ENCODE measurements around the gene COL6A1. TPM values are rescaled to one million over a fixed set of nuclear protein-coding genes. Genes with fewer than 3 reads are reported as not detected.

Gene COL6A1
- total RNA-seq, 2 donors from 2014 or later = 39.8 to 131 TPM

GRCh38 chr21:45994086-45994661 lies 12.6 kb downstream of the COL6A1 start:
- no peaks in the 10 kb centered on the region for H3K4me1 ChIP-seq
- DNase-seq = peak; percentile 14
- no peaks in the 10 kb centered on the region for H3K9me3 ChIP-seq
- no peaks in the 10 kb centered on the region for H3K27me3 ChIP-seq
- no peak overlapping the region for H3K27ac ChIP-seq
- no peak overlapping the region for H3K9ac ChIP-seq (ENCODE audit: low read depth in 2 of 2, low read length in 2 of 2)
- H3K36me3 ChIP-seq = no peaks in the 10 kb centered on the region
- intact Hi-C loops (cut with DNase I) = no loop called here
- TF ChIP-seq CTCF (IDR thresholded peaks at IDR 0.05) = no peak
- no peak overlapping the region for H3K4me3 ChIP-seq

- no peak for TF ChIP-seq CTCF (IDR thresholded peaks at IDR 0.05)
- Histone ChIP-seq H3K4me3 (no peak overlapping the region), H3K9me3 (no peaks in the 10 kb centered on the region), H3K36me3 (no peaks in the 10 kb centered on the region), H3K27me3 (no peaks in the 10 kb centered on the region), H3K4me1 (no peaks in the 10 kb centered on the region), H3K27ac (no peak overlapping the region), H3K9ac (ENCODE audit: low read depth in 2 of 2, low read length in 2 of 2) (no peak overlapping the region)
- intact Hi-C loops (cut with DNase I) = no loop called here
- DNase-seq = peak; percentile 14
Observed at GRCh38 chr21:45994759-45995685, 13.5 kb downstream of the COL6A1 start.

- H3K9ac ChIP-seq (ENCODE audit: low read depth in 2 of 2, low read length in 2 of 2) = no peak overlapping the region
Observed at GRCh38 chr21:45995686-45996179, 14.2 kb downstream of the COL6A1 start.

GRCh38 chr21:45996311-45997204 lies 15.0 kb downstream of the COL6A1 start:
- no peak overlapping the region for H3K27ac ChIP-seq
- DNase-seq = peak; percentile 15

More at GRCh38 chr21:45995686-45996179, 14.2 kb downstream of the COL6A1 start:
- H3K9me3 ChIP-seq = no peaks in the 10 kb centered on the region
- intact Hi-C loops (cut with DNase I) = no loop called here
- peak; percentile 15 for DNase-seq
- TF ChIP-seq CTCF (IDR thresholded peaks at IDR 0.05) = no peak
- H3K4me1 ChIP-seq = no peaks in the 10 kb centered on the region
- H3K27me3 ChIP-seq = no peaks in the 10 kb centered on the region
- no peaks in the 10 kb centered on the region for H3K36me3 ChIP-seq
- H3K27ac ChIP-seq = no peak overlapping the region
- no peak overlapping the region for H3K4me3 ChIP-seq

More at GRCh38 chr21:45996311-45997204, 15.0 kb downstream of the COL6A1 start:
- Histone ChIP-seq H3K36me3 (no peaks in the 10 kb centered on the region), H3K4me3 (no peak overlapping the region), H3K9ac (ENCODE audit: low read depth in 2 of 2, low read length in 2 of 2) (no peak overlapping the region), H3K27me3 (no peaks in the 10 kb centered on the region), H3K4me1 (no peaks in the 10 kb centered on the region), H3K9me3 (no peaks in the 10 kb centered on the region)
- intact Hi-C loops (cut with DNase I) = no loop called here
- TF ChIP-seq CTCF (IDR thresholded peaks at IDR 0.05) = no peak

All from colonic mucosa (tissue), 4 donors.